GM18526 (cell line): ENCODE results near the gene PDCL3.

Experiments used
- POLR2A ChIP-seq: IDR thresholded peaks from 3 replicates; pipeline ENCODE4 v1.6.1; 2011; ENCODE audit not compliant: insufficient read length; ENCODE audit errors: extremely low read depth

Gene PDCL3

DNA sequence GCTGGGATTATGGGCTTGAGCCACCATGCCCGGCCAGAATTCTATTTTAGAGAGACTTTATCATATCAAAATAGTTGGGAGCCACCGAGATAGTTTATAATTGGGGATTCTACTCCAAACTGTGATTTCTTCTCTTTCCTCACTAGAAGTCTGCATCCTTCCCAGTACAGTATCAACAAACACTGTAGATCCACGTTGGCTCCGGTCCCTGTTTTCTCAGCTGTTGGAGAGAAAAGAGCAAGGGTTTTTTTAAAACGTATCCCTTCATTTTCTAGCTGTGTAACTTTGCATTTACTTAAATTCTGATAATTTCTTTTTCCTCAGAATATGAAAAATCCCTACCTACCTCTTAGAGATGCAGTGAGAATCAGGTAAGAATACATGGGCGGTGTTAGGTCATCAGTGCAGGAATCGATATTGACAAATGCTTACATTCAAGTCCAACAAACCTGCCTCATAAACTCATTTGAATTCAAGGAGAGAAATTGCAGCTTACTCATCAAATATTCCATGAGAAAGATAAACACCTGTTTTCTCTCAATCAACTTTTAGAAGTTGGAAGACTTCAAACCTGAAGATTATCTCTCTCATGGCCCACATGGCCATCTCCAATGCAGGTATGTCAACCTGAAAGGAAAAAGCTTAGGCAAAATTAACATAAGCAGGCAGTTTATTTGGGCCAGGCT, 17.7 kb upstream of the PDCL3 start:
- TF ChIP-seq POLR2A: no peak

DNA sequence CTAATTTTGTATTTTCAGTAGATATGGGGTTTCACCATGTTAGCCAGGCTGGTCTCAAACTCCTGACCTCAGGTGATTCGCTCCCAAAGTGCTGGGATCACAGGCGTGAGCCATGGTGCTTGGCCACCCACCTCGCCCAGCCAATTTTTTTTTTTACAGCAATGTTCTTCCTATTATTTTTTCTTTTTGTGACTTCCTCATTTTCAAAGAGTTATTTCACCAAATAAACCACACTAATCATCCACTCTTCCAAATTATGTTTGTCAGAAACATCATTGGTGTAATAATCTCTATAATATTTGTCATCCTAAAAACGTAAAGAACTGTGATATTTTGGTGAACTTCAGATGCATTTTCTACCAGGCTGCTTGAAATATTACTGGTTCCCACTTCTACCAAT, 16.3 kb upstream of the PDCL3 start:
- no peak for TF ChIP-seq POLR2A

- TF ChIP-seq POLR2A: no peak
Observed at GRCh38 chr2:100548771-100549170, 14.0 kb upstream of the PDCL3 start.

DNA sequence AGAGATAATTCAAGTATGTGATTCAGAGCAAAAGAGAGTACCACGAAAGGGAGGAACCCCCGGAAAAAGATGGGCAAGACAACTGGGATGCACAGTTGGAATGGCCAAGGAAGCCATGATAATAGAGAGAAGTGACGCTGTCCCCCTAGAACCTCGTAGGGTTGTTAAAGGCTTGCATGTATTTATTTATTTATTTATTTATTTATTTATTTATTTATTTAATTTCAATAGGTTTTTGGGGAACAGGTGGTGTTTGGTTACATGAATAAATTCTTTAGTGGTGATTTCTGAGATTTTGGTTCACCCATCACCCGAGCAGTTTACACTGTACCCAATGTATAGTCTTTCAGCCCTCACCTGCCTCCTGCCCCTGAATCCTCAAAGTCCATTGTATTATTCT, 11.5 kb upstream of the PDCL3 start:
- TF ChIP-seq POLR2A: no peak

DNA sequence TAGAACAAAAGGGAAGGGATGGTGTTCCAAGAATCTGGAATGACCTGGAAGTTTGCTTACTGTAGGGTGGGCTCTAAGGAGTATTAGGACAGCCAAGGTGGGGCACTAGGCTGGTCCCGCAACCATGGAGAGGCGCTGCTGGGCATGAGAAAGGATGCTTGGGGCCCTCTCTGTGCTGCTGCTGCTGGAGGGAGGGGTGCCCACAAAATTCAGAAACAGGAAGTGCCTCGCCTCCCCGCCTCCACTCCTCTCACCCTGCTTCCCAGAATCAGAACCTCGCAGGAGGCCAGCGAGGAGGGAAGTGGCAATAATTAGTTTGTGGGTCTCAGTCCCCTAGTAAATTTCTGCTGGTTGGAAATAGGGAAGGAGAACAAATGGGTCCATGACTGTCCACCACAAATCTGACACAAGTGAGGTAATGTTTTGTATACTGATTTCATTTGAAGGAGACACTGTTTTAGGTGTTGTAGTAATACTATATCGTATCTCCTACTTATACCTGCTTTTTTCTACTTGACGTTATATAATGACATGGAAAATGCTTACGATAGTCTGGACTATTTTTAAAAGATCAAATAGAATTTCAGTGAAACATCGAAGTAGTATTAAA, 7.9 kb upstream of the PDCL3 start:
- TF ChIP-seq POLR2A: no peak

DNA sequence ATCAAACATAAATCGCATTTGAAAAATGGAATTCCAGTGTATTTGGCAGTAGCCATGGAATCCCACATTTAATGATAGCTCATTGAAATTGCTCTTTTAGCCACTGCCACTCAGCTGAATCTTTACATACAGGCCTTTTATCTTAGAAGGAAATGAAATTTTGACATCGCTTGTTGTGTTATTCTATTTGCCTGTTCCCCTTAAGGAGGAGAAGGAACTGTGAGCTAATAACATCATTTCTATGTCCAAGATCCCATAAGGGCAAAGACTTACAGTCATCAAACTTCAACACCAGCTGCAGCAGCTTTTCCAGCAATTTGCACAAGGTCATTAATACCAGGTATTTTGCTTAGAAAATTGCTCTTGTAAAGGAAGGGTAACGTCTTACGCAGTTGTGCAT, 6.0 kb upstream of the PDCL3 start:
- no peak for TF ChIP-seq POLR2A

DNA sequence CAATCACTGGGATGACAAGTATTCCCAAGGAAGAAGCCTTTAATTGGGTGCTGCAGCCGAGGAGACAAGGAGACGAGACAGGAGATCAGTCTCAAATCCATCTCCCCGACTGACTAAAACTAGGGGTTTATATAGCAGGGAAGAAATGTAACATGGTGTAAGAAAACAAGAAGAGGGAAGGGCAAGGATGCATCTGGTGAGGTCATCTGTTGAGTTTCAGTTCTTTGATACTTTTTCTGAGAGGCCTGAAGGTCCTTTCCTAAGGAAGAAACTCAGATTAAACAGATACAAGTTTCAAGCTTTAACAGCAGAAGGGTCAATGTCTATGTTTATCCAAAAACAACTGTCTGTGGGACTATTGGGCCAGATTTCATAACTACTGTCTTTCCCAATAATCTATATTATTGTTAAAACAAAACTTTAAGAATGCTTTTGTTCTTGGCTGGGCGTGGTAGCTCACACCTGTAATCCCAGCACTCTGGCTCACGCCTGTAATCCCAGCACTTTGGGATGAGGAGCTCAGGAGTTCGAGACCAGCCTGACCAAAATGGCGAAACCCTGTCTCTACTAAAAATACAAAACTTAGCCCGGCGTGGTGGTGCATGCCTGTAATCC, 2.5 kb upstream of the PDCL3 start:
- no peak for TF ChIP-seq POLR2A

DNA sequence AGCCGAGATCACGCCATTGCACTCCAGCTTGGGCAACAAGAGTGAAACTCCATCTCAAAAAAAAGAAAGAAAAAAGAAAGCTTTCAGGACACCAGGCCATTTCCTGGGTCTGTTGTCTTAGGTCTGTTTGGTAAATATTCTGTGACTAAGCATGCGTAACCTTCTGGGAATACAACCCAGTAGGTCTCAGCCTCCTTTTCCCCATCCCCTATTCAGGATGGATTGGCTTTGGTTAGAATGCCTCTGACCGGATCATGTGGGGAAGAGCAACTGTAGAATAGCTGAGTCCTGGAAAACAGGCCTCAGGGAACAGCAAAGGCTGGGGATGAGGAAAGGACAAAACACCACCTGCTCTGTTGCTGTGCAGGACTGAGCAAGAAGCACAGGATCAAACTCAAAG, 1.6 kb upstream of the PDCL3 start:
- no peak for TF ChIP-seq POLR2A

- TF ChIP-seq POLR2A: no peak
Observed at GRCh38 chr2:100563407-100564247, 834 bp downstream of the PDCL3 start.

DNA sequence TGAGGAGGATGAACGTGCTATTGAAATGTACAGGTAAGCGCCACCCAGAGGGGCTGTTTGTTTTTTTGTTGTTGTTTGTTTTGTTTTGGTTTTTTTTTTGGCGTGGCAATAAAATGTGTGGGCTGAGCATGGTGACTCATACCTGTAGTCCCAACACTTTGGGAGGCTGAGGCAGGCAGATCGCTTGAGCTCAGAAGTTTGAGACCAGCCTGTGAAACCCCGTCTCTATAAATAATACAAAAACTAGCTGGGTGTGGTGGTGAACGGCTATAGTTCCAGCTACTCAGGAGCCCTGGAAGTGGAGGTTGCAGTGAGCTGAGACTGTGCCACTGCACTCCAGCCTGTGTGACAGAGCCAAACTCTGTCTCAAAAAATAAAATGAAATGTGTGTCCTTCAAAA, 6.2 kb downstream of the PDCL3 start:
- TF ChIP-seq POLR2A: no peak

DNA sequence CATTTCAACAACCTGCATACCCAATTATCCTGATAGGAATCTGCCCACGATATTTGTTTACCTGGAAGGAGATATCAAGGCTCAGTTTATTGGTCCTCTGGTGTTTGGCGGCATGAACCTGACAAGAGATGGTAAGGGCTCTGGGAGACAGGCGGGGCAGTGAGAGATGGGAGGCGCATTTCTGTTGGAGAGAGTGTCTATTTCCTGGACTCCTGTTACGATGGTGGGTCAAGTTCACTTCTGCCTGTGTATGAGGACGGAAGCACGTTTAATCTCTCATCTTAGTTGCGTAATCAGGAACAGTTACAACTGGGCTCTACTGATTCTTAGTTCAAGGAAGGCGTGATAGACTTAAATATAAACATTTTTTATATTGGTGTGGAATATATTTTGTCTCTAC, 8.9 kb downstream of the PDCL3 start:
- no peak for TF ChIP-seq POLR2A

DNA sequence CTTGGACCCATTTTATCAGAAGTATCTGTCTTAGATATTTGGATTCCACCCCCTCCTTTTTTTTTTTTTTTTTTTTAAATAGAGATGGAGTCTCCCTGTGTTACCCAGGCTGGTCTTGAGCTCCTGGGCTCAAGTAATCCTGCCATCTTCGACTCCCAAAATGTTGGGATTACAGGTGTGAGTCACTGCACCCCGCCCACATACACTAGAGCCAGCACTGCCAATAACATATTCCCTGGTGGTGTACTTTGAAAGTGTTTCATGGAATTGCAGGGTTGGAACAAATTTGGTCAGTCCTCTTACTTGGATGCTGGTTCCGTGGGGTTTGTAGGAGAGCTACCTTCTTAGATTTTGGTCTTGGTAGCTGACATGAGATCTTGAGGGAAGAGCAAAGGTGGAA, 15.0 kb downstream of the PDCL3 start:
- no peak for TF ChIP-seq POLR2A

DNA sequence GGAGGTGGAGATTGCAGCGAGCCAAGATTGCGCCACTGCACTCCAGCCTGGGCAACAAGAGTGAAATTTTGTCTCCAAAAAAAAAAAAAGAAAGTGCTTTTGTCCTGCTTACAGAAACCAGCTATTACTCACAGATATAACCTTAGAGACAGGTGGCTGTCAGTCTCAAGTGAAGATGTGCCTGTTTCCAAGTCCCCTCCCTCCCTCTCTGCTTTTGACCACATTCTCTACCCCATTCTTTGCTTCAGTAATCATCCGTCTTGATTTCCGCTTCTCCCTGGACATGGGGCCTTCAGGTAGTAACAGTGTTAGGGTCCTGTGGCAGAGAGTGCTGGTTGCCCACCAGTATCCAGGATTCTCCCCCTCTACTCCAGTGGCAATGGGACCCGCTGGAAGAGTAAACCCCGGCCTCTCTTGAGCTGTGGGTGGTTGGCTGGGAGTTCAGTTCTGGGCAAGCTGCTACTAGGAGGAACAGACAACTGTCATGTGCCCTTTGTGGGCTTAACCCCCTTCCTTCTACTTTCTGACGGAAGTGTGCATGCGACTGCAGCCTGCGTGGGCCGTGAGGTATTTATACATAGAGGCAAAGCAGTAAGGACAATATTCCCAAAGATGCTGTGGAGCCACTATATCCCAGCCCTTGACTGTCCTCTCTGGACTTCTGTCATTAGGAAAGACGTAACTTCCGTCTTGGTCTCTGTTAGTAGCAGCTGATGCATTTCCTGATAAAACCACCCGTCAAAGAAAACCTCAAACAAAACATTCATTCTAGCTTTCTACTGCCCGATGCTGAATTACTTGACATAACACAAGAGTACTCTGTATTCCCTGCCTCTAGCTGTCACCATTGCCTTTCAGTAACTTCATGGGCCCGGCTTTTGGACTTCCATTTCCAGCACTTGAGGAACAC, 17.8 kb downstream of the PDCL3 start:
- TF ChIP-seq POLR2A: no peak

- no peak for TF ChIP-seq POLR2A
Observed at GRCh38 chr2:100581277-100581612, 18.5 kb downstream of the PDCL3 start.

DNA sequence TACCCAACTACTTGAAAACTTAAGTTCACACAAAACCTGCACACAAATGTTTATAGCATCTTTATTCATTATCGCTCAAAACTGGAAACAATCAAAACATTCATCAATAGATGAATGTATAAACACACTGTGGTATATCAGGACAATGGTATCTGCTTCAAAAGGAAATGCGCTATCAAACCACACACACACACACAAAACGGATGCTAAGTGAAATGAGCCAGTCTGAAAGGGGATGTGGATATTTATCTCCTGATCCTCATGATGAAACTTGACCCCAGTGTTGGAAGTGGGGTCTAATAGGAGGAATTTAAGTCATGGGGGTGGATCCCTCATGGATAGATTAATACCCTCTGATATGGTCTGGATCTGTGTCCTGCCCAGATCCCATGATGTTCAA, 22.0 kb downstream of the PDCL3 start:
- no peak for TF ChIP-seq POLR2A
